ENCODE results near the gene SURF4.
"Not testable (repeated sequence)": the region's sequence is repeated elsewhere in the genome, so short reads cannot be mapped to it uniquely, and the experiment has no call there.

The SURF4 gene

DNA sequence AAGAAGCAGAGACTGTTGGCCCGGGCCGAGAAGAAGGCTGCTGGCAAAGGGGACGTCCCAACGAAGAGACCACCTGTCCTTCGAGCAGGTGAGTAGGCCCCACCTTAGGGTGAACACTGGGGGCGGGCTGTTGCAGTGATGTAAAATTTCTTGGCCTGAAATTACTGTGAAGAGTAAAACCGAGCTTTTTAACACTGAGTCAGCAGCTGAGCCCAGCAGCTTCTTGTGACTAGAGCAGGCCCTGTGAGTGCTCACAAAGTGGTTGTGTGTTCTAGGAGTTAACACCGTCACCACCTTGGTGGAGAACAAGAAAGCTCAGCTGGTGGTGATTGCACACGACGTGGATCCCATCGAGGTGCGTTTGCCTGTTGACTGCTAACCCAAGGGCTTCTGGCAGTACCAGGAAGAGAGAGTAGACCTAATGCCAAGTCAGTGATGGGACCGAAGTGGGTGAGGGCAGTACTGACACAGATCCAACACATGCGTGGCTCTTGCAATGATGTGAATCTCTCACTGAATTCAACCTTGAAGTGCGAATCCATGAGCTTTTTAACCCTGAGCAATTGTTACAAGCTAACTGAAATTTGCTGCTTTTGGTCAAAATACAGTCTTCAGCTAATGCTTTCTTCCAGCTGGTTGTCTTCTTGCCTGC, 25.8 kb downstream of the SURF4 start:
- DNase-seq: no peak

DNA sequence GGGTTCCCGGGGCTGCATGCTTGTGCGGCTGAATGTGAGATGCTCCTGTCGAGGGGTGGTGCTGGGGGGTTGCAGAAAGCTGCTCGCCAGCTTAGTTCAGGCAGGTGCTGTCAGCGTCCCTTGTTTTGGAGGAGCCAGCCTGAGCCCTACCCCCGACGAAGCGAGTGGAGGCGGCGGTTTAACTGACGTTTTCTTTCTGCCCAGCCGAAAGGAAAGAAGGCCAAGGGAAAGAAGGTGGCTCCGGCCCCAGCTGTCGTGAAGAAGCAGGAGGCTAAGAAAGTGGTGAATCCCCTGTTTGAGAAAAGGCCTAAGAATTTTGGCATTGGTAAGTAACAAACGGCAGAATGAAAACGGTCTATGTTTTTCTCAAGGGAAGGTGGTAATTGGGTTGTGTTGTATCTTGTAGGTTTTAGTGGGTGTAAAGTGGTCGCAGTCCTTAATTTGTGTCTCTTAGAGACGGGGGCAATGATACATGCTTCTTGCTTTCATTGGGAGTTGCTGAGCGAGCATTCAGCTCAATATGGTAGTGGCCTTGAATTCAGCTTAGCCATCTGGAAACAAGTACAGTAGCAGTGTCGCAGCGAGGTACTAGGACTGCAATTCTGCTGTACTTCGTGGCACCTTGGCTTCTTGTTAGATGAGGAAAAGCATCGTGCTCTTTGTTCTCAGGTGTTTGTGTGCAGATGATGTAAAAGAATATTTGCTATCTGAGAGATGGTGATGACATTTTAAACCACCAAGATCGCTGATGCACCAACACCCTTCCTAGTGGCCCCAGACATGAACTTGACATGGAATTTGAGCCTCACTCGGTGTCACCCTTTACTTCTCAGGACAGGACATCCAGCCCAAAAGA, 26.9 kb downstream of the SURF4 start:
- DNase-seq: no peak

DNA sequence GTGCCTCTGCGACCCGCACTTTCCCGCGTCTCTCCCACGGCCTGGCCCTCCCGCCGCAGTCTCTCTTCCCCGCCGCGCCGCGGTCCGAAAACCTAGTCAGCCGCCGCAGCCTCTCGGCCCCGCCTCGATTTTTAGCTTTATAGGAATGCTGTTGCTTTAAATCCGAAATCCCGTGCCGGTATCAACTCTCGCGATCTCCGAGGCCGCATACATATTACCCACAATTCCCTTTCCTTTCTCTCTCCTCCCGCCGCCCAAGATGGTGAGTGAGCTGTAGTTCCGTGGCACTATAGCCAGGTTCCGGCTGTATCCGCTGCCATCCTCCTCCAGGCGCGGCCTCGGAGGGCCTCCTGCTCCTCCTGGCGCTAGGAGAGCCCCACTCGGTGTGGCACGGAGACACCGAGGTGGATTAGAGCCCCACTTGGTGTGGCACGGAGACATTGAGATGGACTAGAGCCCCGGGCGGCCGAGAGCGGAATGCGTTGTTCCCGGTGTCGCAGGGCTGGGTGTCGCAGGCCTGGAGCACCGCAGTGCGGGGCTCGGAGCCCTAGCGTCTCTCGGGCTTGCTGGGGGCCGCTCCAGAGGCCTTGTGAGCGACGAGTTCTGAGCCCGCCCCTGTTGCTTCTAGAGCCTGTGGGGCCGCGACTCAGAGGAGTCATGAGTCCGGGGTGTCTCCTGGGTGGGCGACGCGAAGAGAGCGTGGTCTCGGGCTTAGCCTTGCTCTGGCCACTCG, 27.7 kb downstream of the SURF4 start, which contains the start of the genes MED22 and RPL7A:
Gene MED22, minus strand, starts transcription at position 147 of the 733 bp plus-strand sequence. CDS start 1,469 bp downstream, outside the sequence.
Gene RPL7A, plus strand, starts transcription at position 234 of the 733 bp plus-strand sequence. Its CDS starts 26 bp downstream, at position 260.
- DNase-seq: peak; percentile 74 to 84 (median 79)

DNA sequence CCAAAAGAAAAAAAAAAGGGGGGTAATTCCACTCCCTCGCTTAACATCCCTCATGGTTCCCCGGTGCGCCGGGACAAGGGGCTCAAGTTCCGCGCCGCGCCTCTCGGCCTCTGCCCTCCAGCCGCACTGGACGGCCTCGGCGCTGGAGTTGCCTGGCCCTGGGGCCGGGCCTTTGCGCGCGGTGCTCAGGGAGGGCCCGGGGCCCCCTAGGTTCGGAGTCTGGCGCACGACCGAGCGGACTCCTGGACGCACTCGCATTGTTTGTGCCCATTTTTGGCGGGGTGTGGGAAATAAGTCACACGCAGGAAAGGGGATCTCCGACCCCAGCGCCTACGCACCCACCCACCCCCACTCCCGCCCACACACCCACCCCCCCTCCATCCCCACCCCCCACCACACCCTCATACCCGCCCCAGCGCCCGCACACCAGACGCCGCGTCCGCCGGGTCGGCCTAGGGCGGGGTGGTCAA, 28.3 kb downstream of the SURF4 start:
- no peak for DNase-seq

DNA sequence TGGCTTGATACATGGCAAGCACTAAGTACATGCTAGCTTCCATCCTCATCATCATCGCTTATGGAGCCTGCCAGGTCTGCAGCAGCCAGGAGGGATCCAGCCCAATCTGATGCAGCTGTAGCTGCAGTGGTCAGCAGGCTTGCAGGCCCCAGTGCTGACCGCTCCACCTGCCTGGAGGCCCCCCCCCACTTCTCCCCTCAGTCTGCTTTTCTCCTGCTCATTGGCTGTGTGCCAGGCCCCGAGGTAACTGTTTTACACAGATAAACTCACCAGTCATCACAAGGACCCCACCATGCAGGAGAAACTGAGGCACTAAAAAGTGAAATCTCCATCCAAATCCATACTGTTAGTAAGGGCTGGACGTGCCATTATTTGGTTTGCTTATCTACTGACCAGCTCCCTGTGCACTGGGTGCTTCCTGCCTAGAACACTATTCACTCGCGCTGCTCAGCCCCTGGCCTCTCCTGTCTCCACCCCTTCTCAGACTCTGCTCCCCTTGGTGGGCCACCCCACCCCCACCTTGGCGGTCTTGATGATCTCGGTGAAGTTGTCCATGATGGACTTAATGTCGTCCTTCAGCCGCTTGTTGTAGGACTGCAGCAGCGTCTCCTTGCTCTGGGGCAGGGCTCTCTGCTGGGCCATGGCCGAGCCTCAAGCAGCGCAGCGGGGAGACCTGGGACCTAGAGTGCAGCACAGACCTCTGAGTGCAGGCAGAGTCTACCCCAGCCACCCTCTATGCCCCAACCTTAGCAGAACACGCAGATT, 29.7 kb downstream of the SURF4 start:
- no peak for DNase-seq

DNA sequence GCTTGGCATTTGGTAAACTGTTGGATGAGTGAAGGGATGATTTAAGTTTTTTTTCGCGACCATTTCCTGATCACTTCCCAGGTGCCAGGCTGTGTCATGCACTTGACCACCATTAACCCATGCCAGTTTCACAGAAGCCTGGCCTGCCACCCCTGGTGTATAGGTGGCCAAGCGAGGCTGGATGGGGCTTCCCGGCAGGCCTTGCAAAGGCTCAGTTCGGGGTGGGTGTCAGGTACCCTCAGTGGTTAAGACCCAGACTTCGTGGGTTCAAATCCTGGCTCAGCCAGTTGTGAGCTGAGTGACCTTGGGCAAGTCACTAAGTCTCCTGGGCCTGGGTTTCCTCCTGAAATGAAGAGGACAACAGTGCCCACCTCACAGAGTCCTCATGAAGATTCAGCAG, 30.3 kb downstream of the SURF4 start:
- no peak for DNase-seq

DNA sequence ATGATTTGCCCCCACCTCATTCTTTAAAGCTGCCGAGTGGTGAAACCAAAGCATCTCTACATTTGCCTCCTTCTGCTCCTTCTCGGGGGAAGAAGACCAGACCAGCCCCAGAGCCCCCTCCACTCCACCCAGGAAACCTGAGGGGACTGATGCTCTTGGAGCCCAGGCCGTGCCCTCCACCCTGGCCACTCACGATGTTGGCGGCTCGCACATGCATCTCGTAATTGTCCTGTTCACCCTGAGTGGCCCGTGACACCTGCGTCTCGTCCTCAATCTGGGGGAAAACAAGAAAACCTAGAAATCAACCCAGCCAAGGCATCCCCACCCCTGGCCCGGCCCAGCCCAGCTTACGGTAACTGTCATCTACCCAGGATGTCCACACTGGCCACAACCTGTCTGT, 30.9 kb downstream of the SURF4 start:
- DNase-seq: no peak

DNA sequence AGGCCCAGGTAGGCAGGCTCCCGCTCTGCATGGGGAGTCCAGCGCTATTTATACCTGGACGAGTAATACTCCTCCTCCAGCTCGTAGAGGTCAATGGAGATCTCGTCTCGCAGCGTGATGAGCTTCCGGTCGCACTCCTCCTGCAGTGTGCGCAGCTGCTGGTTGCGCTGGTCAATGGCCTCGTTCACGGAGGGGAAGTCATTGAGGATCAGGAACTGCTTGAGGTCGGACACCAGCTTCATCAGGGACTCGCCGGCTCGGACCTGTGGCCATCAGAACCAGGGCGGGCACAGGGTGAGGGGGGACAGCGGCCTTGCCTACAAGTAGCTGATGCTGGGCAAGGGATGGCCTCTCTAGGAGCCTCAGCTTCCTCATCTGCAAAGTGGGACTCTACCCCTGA, 31.8 kb downstream of the SURF4 start:
- no peak for DNase-seq

DNA sequence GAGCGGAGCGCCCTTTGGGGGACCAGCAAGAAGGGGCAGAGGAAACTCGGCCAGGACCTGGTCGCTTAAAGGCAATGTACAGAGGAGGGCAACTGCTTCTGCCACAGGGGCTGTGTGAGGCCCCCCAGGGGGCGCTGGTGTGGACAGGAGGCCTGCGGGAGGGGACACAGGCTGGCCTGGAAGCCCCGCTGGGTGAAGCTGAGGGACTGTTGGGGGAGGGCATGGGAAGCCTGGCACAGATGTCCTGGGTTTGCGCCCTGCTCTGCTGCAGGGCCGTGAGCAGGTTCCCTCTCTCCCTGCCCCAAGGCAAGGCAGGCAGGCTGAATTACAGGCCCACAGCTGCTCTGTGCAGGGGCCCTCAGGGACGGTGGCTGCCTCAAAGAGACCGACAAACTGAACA, 33.3 kb downstream of the SURF4 start:
- no peak for DNase-seq

DNA sequence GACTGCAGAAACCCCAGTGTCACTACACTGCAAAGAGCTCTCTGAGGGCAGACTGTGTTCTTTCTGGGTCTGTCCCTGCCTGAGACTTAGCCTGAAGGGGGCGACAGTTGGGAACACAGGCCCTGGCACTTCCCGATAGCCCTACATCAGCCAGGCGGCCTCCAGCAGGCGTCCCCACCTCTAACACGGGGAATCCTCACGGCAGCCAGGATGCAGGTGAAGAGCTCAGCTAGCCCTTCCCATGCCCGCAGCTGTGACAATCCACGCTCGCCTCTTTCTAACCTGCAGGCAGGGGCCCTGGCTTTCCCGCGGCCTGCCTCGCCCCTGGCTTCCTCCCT, 33.8 kb downstream of the SURF4 start:
- no peak for DNase-seq

DNA sequence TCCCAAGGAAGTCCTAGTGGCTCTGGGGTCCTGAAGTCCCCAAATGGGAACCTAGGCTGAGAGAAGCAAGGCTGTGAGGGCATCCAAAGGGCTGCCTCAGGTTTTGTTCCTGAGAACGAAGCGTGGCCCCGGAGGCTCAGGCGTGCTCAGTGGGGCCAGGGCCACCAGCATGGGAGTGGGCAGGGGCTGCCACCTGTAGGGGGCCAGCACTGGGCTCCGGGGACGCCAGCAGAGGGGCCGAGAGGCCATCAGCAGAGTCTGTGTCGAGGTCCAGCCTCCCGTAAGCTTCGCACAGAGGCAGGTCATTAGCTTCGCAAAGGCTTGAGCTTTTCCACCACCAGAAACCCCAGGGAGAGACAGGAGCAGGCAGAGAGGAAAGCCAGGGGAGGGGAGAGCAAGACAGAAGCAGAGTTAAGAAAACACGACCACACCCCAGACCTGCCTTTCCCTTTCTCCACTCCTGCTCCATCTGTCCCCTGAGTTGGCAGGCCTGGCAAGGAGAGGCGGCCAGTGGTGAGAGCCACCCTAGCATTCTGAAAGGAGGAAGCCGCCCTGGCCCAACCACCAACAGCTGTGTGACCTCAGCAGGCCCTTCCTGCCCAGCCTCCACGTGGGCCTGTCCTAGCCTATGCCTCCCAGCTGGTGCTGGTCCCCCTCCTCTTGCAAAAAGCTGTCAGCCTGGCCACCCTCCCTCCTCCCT, 34.3 kb downstream of the SURF4 start:
- no peak for DNase-seq

DNA sequence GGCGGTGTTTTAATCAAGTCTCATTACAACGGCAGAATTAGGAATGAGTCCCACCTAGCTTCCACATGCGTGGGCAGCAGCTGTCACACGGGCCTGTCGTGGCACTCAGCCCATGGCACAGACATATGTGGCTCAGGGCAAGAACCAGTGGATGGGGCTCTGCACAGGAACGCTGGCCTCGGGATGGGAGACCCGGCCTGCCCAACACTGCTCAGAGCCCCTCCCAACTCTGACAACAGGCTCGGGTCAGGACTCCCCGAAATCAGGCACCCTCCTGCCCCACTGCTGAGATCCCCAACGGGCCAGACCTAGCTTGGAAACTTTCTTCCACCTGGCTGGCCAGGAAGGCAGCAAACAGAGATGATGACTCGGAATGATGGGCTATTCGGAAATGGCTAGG, 34.9 kb downstream of the SURF4 start:
- no peak for DNase-seq

DNA sequence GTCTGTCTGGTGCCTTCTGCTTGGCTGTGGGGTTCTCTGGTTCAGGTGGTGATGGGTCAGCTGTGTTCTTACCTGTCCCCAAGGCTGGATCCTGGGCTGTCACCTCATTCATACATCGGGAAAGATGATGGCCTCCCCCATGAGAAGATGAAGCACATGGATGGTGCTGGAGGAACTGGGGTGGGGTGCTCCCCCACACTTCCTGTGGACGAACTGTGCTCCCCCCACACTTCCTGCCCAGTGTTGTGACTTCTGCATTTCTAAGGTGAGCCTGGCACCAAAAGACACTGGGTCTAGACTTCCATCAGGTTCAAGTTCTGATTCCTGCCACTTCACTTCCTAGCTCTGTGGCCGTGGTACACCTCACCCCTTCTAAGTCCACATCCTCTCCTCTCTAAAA, 35.6 kb downstream of the SURF4 start:
- no peak for DNase-seq

DNA sequence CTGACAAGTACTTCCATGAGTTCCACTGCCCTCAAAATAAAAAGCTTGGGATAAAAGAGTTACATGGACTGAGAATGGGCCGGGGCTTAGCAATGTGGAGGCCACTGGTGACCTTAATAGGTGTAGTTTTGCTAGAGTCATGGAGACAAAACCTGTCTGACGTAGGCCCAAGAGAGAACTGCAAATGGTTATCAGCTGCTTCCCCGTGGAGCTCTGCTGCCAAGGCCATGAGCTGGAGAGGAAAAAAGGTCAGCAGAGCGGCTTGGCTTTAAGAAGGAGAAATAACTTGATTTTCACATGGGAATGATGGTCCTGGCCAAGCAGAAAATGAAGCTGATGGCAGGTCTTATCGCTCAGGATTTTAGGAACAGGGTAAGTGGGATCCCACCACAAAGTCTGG, 36.2 kb downstream of the SURF4 start:
- no peak for DNase-seq

DNA sequence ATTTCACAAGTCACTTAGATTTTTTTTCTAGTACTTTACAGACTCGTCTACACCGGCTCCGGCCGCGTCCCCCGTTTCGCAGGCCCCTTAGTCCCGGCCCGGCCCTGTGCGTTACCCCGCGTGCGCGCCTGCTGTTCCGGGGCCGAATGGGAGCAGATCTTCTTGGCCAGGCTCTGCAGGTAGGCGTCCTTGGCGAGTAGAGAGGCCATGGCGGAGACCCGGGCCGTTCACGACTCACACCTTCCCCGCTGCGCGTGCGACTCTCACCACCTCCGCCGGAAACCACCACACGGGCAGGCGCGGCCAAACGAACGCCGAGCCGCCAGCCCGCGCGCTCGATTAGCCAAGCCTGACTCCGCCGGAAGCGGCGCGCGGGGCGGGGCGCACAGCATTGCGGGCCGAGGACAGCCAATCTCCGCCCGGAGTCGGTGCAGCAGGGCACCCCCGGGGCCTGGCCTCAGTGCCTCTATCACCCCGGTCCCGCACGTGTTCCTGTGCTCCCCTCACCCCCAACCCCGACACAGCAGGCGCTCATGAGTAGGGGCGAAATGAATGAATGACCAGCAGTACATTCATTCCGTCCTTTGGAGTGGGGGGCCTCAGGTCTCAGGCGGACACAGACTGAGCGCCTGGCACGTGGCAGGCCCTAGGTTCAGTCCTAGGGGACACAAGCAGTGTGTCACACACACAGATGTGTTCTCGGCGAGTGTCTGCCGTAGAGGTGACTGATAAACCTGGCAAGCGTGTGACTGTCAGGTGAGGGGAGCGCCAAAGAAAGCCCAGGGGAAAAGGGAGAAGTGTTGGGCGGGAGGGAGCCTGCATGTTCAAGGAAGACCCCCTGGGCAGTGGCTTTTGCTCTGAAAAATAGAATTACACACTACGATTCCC, 39.7 kb downstream of the SURF4 start, which contains the start of gene SURF6:
Gene SURF6, minus strand, starts transcription at position 265 of the 888 bp plus-strand sequence. Its CDS starts 56 bp downstream, at position 209.
- peak; percentile 86 to 92 (median 90) for DNase-seq

DNA sequence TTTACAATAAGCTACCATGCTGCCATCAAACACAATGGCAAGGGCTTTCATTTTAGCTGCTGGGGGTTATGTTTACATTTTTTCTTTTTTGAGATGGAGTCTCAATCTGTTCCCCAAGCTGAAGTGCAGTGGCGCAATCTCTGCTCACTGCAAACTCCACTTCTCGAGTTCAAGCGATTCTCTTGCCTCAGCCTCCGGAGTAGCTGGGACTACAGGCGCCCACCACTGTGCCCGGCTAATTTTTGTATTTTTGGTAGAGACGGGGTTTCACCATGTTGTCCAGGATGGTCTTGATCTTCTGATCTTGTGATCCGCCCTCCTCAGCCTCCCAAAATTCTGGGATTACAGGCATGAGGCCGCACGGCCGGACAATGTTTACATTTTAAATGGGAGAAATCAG, 41.0 kb downstream of the SURF4 start:
- not testable (repeated sequence) for DNase-seq

DNA sequence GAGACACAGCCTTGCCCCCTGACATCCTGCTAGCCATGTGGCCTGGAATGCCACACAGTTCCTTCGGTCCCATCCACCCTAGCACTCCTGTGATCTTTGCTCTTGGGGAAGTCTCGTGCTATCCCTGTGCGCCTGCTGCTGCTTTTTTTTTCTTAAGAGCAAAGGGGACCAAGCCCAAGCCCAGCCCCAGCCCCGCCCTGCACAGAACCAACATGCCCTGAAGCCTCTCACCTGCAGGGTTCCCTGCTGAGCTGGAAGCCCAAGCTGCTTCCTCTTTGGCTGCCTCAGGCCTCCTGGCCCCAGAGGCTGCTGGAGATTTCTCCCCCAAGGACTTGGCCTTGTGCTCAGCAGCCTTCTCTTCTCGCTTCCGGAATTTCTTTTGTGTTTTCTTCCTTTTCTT, 41.7 kb downstream of the SURF4 start:
- DNase-seq: no peak

DNA sequence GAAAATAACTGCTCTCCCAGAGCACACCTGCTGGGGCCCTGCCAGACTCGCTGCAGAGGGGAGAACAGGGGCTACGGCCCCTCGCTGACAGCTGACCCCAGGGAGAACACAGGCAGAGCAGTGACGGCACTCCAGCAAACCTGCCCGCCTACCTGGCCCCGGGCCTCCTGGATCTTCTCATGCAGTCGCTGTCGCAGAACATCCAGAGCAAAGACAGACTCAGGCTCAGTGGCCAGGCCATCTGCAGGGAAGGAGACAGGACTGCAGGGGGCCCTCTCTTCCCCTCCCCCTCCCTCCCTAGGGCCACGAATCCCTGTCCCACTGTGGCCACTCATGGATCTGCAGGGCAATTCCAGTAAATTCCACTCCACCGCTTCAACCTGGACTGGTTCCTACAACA, 42.3 kb downstream of the SURF4 start:
- no peak for DNase-seq

DNA sequence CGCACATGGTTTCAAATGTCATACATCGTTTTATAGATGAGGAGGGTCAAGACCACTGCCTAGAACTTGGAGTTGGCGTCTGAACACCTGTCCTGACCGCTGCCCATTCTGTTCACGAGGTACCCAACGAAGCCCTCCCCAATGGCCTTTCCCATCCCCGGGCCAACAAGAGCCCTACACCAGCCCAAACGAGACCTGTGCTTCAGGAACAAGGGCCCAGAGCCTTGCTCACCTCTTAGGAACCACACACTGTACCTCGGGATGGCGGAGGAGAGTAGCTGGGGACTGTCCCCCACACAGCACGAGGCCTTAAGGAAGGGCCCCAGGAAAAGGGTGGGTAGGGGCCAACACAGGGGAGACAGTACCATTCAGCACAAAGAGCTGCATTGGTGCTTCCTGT, 42.8 kb downstream of the SURF4 start:
- DNase-seq: no peak

DNA sequence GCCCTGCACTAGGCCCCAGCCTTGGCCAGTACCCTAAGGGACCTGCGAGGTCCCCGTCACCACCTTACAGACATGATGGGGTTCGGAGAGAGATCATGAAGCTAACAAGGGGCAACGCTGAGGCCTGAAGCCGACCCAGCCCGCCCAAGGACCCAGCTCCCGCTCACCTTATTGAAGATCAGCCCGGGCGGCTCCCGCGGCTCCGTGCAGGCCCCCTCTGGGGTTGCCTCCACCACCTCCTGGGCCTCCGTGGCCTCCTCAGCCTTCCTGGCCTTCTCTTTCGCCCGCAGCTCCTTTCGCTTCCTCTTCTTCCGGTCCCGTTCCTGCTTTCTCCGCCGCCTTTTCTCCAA, 43.5 kb downstream of the SURF4 start:
- no peak for DNase-seq
